DMS153 treated with DMSO at 0.1 percent for 48 hours (cell line): Measurements from ENCODE around the gene KIAA0319L.
A peak's percentile ranks its signal among the peaks of the same experiment; 100 is the strongest.

Experiments
- DNase-seq: peaks from one replicate; lab custom pipeline; 2025; ENCODE audit not compliant: unreplicated experiment; lab: John Stamatoyannopoulos, UW

Gene KIAA0319L

GRCh38 chr1:35564037-35564883 lies 7.1 kb upstream of the KIAA0319L start:
- DNase-seq, result peak; percentile 90

DNA sequence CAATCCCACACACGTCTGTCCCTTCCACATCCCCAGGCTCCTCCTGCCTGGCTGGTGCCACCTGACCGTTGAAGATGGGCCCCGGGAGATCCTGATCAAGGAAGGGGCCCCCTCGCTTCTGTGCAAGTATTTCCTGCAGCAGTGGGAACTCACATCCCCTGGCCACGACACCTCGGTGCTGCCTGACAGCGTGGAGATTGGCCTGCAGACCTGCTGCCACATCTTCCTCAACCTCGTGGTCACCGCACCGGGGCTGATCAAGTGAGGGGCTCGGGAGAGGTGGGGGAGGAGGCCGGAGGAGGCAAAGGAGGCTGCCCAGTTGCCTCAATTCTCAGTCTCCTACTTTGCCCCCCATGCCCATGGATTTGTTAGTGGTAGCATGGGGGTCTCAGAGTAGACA lies 6.0 kb upstream of the KIAA0319L start:
- no peak for DNase-seq

- no peak for DNase-seq
Observed at GRCh38 chr1:35561972-35562680, 4.9 kb upstream of the KIAA0319L start.

DNA sequence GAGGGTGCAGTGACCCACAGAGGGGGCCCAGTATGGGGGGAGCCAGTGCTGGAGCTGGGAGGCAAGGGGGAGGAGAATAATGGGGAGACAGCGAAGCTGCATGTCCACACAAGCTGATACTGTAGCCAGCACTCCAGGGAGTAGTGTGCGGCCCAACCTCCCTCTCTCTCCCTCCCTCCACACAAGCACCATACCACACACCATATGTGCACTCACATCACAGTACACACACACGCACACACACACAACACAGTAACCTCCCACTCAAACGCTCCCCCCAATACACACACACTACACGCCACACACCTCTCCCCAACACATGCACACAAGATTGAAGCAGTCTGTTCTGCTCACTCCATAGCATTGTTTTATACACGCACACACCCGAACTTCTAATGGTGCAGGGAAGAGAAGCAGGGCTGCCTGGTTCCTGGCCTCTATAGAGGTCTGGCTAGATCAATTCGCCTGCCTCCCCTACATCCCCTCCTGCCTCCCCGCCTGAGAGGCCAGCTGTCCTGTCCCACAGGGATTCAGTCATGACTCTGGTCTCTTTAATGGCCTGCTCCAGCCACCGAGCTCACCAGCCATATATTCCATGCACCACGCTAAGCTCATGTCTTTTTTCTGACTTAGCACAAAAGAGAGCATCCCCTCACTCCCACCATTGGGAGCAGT lies 4.2 kb upstream of the KIAA0319L start:
- no peak for DNase-seq

DNA sequence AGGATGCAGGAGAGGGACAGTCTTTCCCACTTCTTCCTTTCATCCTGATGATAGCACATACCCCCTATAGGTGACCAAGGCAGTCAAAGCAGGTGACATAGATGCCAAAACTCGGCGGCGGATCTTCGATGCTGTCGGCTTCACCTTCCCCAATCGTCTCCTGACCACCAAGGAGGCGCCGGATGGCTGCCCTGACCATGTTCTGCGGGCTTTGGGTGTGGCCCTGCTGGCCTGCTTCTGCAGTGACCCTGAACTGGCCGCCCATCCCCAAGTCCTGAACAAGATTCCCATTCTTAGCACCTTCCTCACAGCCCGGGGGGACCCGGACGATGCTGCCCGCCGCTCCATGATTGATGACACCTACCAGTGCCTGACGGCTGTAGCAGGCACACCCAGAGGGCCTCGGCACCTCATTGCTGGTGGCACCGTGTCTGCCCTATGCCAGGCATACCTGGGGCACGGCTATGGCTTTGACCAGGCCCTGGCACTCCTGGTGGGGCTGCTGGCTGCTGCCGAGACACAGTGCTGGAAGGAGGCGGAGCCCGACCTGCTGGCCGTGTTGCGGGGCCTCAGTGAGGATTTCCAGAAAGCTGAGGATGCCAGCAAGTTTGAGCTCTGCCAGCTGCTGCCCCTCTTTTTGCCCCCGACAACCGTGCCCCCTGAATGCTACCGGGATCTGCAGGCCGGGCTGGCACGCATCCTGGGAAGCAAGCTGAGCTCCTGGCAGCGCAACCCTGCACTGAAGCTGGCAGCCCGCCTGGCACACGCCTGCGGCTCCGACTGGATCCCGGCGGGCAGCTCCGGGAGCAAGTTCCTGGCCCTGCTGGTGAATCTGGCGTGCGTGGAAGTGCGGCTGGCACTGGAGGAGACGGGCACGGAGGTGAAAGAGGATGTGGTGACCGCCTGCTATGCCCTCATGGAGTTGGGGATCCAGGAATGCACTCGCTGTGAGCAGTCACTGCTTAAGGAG lies 3.3 kb upstream of the KIAA0319L start:
- no peak for DNase-seq

- no peak for DNase-seq
Observed at GRCh38 chr1:35559317-35559944, 2.2 kb upstream of the KIAA0319L start.

GRCh38 chr1:35558374-35559316 lies 1.4 kb upstream of the KIAA0319L start:
- no peak for DNase-seq

- DNase-seq, result peak; percentile 99
Observed at GRCh38 chr1:35557611-35558373, 589 bp upstream of the KIAA0319L start, which contains the start of gene NCDN. TSS of gene NCDN (plus strand) at chr1:35557799. CDS start at chr1:35558191, 392 bp downstream.

GRCh38 chr1:35556484-35557117 lies 602 bp downstream of the KIAA0319L start:
- no peak for DNase-seq

- DNase-seq, result peak; percentile 99
Observed at GRCh38 chr1:35555601-35556477, 1.4 kb downstream of the KIAA0319L start.

DNA sequence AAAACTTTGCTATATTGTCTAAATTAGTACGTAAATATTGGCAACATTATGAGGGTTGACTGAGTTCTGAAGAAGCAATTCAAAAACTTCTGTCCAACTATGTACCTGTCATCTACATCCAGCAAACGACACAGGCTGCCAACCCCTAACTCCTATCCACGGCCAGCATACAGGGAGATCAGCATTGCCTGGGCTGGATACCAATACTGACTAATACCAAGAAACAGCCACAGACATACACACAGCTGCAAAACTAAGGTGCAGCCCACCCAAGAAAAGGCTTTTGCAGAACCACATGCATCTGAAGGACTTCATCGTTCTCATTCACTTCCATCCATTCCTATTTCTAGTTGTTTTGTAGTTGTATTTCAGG lies 2.0 kb downstream of the KIAA0319L start:
- no peak for DNase-seq

GRCh38 chr1:35554266-35555211 lies 2.7 kb downstream of the KIAA0319L start:
- DNase-seq, result peak; percentile 67

DNA sequence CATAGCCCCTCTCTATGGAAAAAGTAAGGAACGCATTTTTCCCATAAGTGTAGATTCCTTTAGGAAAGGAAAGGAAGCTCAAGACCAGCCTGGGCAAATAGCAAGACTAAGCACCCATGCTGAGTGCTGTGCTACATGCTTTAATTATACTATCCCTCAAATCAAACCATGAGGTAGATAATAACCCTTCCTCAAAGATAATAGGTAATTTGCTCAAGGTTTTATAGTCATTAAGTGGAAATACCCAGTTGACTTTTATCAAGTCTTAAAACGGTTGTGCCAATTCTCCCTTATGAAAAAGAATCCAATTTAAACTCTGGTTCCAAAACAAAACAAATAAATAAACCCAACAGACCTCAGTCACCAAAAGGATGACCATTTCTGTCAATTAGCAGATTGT lies 3.4 kb downstream of the KIAA0319L start:
- no peak for DNase-seq

DNA sequence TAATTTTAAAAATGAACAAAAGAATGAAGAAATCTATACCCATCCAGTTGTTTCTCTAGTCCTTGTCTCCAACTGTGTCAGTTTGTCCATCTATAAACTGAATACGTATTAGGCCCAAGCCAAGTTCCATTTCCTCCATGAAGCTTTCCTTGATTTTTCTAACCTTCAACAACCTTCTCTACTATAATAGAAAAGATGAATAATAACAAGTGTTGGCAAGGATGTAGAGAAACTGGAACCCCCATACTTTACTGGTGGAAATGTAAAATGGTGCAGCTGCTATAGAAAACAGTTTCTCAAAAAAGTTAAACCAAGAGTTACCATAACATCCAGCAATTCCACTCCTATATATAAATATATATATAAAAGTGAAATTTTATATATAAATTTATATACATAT lies 10.6 kb downstream of the KIAA0319L start:
- no peak for DNase-seq

DNA sequence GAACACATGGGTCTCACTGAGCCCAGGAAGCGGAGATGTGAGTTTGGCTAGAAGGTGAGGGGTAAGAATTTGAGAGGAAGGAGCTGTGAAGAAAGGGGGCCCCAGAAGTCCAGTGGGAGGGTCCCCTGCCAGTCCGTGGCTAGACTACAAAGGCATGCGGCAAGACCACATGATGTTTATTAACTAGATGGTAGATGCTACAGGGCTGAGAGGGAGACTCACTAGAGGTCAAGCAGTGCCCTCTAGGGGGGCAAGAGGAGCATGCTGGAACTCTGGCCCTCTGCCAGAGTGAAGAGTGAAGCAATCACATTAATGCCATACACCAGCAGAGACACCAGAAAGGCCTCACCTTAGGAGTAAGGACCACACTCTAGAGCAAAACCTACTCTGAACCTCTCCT lies 12.2 kb downstream of the KIAA0319L start:
- DNase-seq, result peak; percentile 60

GRCh38 chr1:35539824-35540261 lies 17.4 kb downstream of the KIAA0319L start:
- DNase-seq, result no peak
